Measurements from ENCODE around the gene XPNPEP1.

Gene XPNPEP1

DNA sequence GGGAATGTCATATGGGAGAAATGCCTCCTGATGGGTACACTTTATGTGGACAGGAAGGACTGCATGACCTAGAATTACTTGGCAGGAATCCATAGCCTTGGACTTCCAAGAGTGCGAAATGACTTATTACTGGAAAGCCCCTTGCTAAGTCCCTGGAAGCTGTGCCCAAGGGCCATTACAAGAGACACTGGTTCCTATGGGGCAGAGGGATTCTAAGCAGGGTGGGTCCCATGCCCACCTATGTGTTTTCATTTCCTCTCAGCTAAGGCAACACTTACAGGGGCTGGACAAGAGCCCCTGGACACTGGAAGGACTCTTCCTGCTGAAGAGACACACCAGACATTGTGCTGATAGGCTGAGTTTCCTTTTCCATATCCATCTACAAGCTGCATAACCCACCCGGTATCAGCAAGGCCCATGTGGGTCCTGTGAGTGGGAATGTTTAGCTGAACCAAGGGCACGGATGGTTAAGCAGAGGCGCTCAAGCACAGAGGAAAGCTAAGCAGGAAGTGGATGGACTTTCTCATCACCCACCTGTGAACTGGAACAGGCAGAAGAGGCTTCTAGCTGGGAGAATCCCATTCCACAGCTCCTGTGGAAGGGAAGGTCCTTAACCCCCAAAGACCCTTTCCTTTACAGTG lies 56.2 kb downstream of the XPNPEP1 start:
- DNase-seq (ENCODE audit: low read depth in 2 of 2, low spot score in 1 of 2): no peak

DNA sequence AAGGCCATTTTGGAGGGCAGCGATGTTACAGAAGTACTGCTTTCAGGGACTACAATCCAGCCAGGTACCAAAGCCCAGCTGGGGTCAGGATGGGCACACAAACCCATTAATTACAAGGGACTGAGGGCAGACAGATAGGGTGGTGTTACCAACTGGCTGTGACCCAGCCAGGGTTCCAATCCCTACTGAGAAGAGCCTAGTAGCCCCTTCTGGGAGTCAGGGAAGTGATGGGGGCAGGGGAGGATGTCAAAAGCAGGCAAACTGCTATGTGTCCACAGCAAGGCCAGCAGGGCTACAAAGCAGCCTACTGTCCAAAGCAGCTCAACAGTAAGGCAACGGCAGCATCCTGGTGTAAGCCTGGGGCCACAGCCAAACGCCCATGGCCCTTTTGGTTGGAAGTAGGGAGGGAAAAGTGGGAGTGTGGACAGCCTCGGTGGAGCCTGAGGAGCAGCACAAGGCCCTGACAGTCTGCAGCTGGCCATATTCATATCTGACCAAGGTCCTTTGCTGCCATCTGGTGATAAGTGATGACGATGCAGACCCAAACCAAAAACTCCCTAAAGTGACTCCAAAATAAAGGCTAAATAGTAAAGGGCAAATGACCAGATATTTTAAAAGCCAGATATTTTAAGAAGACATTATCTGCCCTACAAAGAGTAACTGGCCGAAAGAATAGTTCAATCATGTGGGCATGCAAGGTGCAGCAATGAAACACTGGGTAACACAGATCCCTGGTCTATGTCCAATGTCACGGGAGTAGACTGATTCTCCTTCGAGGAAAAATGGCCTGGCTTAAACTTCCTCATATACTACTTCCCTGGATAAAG lies 56.9 kb downstream of the XPNPEP1 start:
- DNase-seq (ENCODE audit: low read depth in 2 of 2, low spot score in 1 of 2): no peak

DNA sequence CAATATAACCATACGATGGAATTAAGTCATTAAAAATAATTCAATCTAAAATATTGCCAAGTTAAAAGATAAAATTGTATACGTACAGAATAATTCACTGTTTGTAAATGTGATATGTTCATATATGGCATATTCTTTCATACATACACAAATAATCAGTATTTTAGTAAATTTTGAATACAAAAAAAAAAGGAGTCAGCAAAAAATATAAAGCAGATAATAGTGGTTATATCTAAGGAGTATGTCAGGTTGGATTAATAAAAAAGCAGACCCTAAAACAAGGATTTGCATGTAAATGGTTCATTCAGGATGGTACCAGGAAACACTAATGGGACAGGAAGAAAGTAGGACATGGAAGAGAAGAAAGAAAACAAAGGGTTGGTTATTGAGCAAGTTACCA lies 59.5 kb downstream of the XPNPEP1 start:
- no peak for DNase-seq (ENCODE audit: low read depth in 2 of 2, low spot score in 1 of 2)

DNA sequence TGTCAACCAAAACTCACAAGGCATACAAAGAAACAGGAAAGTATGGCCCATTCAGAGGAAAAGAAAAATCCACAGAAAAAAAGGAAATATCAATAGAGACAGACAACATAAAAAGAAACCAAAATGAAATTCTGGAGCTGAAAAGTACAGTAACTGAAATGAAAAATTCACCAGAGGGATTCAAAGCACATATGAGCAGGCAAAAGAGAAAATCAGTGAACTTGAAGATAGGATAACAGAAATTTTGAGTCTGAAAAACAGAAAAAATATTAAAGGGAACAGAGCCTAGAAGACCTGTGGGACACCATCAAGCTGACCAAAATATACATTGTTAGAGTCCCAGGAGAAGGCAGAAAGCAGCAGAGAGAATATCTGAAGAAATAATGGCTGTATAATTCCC lies 60.6 kb downstream of the XPNPEP1 start:
- no peak for DNase-seq (ENCODE audit: low read depth in 2 of 2, low spot score in 1 of 2)

DNA sequence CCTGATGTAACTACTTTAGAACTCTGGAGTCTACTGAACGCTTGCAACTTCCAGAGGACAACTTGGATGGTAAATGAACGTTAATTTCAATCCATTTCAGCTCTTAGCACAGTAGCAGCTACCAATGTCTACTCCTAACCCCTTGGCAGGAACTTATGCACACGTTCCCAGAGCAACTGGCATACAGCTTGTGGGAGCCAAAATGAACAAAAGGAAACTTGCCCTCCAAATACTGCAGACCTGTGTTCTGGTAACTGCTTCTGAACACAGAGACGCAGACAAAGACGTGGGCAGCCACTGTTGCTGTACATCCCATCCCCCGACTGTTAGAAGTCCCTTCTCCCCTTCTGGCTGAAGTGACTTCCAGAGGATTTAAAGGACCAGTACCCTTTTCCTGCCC lies 61.3 kb downstream of the XPNPEP1 start:
- DNase-seq (ENCODE audit: low read depth in 2 of 2, low spot score in 1 of 2): no peak

DNA sequence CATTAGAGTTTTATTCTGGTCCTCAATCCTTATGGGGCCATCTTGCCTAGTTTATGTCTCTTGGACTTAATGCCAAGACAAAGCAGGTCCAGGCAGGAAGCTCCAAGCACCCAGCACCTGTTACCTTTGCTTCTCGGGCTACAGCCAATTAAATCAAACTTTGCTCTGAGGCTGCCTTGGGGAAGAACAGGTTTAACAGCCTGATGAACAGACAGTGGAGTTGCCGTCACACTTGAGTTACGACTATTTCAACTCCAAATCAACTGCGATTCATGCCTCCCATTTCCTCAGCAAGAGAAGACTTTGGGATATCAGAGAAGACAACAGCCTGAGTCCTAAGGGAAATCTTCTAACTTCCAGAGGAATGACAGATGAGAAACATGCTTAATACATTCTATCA lies 62.2 kb downstream of the XPNPEP1 start:
- no peak for DNase-seq (ENCODE audit: low read depth in 2 of 2, low spot score in 1 of 2)

DNA sequence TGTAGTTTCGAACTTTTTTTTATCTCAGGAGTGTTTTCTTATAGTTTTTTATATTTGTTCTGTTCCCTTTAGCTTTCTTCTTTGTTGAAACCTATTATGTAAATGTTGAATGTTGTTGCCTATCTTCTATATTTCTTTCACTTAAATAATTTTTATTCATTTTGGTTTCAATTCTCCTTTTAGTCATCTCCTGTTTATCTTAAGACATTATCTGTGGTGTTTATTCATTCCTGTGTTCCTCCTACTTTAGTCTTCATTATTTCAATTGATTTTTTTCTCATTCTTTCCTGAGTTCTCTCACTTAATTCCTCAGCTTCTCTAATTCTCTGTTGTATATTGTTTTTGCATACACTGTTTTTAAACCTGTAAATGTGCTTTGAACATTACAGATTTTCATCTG lies 64.1 kb downstream of the XPNPEP1 start:
- no peak for DNase-seq (ENCODE audit: low read depth in 2 of 2, low spot score in 1 of 2)

DNA sequence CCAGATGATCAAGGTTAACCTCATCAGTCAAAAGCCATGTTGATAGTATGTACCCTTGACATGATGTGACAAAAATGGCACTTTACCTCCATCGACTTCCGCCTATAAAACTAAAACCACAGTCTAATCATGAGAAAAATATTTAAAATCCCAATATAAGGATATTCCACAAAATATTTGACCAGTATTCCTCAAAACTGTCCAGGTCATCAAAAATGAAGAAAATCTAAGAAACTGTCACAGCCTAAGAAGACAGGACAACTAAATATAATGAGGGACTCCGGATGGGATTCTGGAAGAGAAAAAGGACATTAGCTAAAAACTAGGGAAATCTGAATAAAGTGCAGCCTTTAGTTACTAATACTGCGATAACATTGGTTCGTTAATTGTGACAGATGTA lies 67.6 kb downstream of the XPNPEP1 start:
- no peak for DNase-seq (ENCODE audit: low read depth in 2 of 2, low spot score in 1 of 2)

DNA sequence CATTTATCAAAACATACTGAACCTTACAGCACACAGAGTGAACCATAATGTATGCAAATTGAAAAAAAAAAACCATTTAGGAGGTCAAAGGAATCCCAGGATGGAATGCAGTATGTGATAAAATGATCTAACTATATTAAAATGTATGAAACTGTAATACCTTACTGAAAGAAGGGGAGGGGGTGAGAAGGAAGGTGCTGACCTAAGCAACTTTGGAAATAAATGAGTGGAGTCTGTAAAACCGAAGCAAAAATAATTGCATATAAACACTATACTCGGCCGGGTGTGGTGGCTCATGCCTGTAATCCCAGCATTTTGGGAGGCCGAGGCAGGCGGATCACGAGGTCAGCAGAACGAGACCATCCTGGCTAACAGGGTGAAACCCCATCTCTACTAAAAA lies 69.4 kb downstream of the XPNPEP1 start:
- DNase-seq (ENCODE audit: low read depth in 2 of 2, low spot score in 1 of 2): no peak

DNA sequence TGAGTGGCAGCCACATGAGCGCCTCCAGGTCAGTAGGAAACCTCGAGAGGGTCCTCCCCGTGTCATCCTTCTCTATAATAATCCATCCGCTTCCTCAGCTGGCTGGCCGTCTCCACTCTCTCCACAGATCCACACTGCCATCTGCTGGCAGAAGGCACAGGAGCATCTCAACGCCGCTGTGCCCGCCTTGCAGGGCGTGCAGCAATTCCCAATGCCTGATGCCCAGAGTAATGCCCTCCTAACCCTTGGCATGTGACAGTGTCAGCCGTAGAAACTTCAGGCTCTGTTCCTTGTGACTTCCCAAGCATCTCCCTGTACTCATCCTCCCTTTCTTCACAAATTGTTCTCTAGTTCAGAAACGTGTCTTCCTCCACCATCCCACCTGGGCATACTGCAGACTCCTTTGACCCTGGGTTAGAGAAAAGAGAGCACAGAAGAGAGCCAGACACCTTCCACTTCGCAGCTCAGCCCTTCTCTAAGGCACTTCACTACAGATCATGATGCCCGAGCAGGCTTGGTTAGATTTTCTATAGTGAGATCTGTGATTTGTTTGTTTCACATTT lies 70.8 kb downstream of the XPNPEP1 start:
- peak; percentile 19 to 53 for DNase-seq (ENCODE audit: low read depth in 2 of 2, low spot score in 1 of 2)

DNA sequence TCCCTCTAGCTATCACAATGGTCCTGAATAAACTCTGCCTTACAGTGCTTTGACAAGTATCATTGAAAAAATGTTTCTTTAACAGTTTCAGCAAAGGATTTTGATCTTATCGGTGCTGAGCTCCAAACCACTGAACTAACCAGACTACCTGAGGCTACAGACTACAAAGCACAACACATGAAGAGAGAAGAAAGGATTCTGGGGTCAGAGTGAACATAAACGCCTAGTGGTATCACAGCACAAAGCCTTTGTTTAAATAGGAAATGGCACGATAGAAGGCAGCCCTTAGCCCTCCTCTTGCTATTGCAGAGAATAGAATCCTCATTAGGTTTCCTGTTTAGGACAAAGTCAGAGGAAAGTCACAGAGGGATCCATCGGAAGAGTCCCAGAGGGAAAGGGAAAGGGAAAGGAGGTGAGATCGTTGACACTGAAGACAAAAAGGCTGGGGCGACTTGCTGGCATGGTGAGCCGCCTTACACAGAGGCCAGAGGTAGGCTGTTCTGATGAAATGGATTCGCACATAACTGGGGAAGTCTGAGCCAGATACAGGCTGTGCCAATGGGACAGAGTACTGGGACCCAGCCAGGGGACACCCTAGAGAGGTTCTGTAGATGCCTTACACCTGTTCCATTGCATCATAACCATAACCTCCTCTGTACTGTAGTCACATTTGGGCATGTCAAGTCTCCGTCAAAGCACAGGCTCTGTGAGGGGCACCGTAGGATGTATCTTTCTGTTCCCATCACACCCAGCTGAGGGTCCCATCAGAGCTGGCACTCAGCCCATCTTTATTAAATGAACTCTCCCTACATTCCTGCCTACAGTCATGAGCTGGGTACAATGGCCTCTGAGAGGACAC lies 71.5 kb downstream of the XPNPEP1 start:
- DNase-seq (ENCODE audit: low read depth in 2 of 2, low spot score in 1 of 2): no peak

DNA sequence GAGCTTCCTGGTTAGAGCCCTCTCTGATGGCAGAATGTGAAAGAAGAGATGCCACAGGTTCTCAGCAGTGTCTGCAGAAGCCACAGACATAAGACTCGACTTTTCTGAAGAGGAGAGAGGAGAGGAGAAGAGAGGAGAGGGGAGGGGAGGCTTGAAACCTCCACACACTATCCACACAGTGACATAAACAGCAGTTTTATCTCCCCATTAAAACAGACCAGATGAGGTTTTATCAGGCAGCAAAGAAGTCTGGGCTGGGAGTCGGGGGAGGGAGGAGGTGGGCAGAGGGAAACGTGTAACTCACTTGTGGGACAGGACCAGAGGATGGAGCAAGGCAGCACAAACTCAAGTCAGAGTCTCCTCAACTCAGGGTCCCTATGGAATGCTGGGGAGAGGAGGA lies 76.5 kb downstream of the XPNPEP1 start:
- DNase-seq (ENCODE audit: low read depth in 2 of 2, low spot score in 1 of 2): no peak

DNA sequence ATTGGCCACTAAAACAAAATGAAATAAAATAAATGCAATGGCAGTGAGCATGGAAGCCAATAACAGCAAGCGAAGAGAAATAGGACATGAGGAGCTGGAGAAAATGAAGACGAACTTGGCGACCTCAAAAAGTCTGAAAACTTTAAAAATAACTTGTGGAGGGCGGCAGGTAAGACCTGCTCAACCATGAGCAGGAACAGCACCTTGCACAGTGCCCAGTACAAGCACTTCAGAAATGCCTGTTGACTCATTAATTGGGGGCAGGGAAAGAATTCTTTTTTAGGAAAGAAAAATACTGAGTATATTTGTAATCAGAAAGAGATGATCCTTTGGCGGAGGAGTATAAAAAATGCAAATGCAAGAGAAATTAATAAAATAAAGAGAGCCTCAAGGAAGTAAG lies 78.0 kb downstream of the XPNPEP1 start:
- no peak for DNase-seq (ENCODE audit: low read depth in 2 of 2, low spot score in 1 of 2)

DNA sequence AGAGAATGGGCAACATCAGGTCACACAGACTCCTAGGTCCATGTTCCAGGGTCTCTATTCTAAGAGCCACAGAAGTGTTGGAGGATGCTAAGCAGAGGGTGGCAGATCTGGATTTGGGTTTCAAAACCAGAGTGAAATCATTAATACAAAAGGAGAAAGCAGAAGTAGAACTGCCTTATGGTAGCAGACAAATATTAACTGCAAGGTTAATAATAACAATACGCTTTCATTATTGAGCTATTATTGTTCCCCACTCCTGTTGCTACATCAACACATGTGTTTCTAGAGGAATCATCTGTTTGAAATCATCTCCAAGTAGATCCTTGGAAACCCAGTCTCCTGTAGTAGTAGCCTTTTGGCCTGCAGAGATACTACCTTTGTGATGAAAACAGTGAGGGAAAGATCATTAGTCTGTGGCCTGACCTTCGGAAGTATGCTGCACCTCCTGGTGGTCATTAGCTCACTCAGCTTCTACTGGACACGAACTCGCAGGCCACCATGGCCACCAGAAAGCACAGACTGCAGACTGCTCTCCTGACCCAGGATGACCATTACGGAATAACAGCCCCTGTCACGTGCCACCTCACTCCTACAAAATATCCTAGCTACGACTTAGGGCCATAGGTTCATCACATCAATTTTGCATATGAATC lies 84.6 kb downstream of the XPNPEP1 start:
- DNase-seq (ENCODE audit: low read depth in 2 of 2, low spot score in 1 of 2): no peak

DNA sequence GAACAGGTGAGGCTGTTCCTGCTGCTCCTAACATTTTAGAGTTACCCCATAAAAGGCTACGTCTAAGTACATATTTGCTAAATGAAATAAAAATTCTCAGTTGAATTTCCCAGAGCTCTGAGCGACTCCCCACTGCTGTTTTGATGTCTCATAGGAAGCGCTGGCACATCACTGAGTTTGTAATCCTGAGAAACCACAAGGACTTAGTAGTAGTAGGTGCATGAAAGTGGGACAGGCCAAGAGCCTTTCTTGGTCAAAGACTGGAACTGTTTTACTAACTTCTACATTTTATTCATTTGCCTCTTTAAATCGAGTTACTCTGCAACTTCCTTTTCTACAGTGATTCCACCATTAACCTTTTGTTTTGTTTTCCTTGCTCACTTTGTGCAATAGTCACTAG lies 85.9 kb downstream of the XPNPEP1 start:
- DNase-seq (ENCODE audit: low read depth in 2 of 2, low spot score in 1 of 2): no peak

DNA sequence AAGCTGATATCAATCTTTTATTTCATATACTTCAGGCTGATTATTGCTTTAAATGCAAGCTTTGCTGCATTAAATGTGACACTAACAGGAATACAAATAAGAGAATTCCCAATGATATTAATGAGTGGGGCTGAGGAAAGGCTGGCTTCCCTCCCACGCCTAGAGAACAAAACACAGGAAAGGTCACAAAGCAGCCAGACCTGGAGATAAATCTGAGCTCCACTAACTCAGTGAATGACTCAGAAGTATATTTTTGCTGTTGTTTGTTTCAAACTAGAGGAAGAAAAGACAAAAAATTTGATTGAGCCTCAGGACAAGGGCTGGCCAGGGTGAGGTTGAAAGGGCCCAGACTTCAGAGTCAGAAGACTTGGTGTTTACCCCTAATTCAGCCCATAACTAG lies 88.1 kb downstream of the XPNPEP1 start:
- DNase-seq (ENCODE audit: low read depth in 2 of 2, low spot score in 1 of 2): no peak

DNA sequence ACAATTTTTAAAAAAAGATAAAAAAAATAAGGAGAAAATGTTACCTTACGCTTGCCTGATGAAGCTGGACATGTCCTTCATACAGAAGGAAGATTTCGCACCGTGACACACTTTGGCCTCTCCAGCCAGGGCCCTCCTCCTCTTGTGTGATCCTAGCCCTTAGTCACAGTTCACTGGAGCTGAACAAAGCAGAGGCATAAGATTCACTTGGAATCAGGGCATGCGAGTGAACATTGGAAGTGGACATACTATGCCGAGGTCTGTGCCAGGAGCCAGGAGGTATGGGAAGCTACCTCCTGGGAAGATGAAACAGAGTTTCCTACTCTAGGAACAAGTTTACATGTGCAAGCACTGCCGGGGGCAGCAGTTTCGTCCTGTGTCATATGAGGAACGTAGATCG lies 91.5 kb downstream of the XPNPEP1 start:
- DNase-seq (ENCODE audit: low read depth in 2 of 2, low spot score in 1 of 2): no peak

DNA sequence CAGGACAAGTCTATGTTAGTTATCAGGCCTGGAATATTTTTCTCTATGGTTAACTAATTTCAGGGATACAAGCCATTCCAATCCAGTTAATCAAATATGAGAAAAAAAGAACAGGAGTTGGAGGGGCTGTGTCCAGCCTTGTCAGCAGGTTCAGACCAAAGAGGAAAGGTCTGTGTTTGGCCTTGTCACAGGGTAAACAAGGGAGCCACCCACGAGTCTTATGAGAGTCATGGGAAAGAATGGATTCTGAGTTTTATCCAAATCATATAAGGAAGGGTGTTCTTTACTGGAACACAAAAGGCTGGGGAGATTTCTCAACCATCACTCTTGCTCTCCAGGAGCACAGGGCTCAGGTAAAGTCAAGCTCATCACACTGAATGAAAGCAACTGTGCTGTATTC lies 99.1 kb downstream of the XPNPEP1 start:
- DNase-seq (ENCODE audit: low read depth in 2 of 2, low spot score in 1 of 2): no peak

DNA sequence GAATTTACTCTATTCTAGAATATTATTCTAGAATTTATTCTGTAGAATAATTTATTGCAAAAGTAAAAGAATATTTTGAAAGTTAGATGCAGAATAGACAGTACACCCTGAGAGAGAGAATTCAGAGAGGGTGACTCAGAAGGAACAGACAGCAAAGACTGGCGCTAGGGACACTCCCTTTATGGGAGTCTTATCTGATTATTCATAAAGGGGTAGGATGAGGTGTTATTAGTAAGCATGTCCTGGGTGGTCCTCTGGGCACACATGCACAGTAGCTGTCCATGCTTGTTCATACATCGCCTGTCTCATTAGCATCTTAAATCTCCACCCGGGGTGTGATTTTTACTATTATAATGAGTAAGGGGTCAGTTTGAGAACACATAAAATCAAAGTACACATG lies 100.1 kb downstream of the XPNPEP1 start:
- no peak for DNase-seq (ENCODE audit: low read depth in 2 of 2, low spot score in 1 of 2)

DNA sequence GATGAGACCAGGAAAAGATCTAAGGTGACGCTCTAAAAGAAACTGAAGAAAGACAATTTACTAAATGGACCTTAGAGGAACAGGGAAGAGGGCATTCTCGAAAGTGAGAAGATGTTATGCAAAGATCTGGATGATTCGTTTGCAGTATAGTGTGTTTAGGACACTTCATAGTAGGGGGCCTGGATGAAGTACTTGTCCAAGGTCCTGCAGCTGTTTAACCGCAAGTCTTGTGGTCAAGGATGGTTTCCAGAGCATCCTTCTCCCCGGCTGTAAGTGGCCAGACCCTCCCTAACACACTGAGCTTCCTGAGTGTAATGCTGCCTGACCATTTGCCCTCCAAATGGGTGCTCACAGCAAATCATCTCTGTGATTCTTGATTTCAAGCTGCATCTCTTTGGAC lies 101.6 kb downstream of the XPNPEP1 start:
- no peak for DNase-seq (ENCODE audit: low read depth in 2 of 2, low spot score in 1 of 2)

Data from stimulated activated CD8-positive, alpha-beta memory T cell treated with anti-CD3 and anti-CD28 coated beads, Interleukin-4, amount 100 ng/mL, for 1 hour (primary cell).